Sigmoid colon (tissue), 3 donors: ENCODE measurements around the gene KSR1.

Experiments
- POLR2A ChIP-seq, 2 donors: fragments of 450-650 bp; IDR thresholded peaks; one replicate each; pipeline ENCODE4 v1.6.1; 2016; ENCODE audit warnings: antibody characterized with exemption in 2 of 2, mild to moderate bottlenecking in 2 of 2, moderate library complexity in 2 of 2
- TF ChIP-seq, protein P1 (sequence below), 4 experiments: fragments of 450-650 bp in 3 of 4; fragments of 200-600 bp in 1 of 4; IDR thresholded peaks; one replicate each; pipeline ENCODE4 v1.5.1; 2016 to 2019; ENCODE audit warnings: antibody characterized with exemption in 4 of 4, mild to moderate bottlenecking in 3 of 4, moderate library complexity in 2 of 4

DNA sequence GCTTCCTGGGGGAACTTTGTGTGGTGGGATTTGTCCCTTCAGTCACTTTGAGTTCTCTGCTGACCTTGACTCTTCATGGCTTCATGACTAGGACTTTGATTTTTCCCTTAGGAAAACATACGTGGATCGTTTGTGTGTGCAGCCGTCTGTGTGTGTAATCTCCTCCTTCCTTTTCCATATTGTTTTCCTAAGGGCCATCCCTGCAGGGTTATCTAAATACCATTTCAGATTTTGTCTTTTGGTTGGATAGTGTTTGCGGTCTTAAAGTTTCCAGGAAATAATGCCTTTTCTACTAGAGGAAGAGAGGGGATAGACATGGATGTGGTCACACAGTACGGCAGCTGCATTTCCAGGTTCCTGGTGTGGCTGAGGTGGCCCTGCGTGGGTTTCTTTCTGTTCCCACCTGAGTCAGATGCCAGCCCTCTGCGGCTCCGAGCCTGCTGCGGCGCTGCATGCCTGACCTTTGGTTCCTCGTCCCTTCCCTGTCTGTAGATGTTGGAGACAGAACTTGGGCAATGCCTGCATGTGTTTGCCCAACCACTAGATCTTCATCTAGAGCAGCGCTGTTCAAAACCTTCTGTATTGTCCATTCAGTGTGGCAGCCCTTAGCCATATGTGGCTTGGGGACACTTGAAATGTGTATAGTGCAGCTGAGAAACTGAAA lies 102.7 kb downstream of the KSR1 start:
- TF ChIP-seq, protein P1, sequence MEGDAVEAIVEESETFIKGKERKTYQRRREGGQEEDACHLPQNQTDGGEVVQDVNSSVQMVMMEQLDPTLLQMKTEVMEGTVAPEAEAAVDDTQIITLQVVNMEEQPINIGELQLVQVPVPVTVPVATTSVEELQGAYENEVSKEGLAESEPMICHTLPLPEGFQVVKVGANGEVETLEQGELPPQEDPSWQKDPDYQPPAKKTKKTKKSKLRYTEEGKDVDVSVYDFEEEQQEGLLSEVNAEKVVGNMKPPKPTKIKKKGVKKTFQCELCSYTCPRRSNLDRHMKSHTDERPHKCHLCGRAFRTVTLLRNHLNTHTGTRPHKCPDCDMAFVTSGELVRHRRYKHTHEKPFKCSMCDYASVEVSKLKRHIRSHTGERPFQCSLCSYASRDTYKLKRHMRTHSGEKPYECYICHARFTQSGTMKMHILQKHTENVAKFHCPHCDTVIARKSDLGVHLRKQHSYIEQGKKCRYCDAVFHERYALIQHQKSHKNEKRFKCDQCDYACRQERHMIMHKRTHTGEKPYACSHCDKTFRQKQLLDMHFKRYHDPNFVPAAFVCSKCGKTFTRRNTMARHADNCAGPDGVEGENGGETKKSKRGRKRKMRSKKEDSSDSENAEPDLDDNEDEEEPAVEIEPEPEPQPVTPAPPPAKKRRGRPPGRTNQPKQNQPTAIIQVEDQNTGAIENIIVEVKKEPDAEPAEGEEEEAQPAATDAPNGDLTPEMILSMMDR (IDR thresholded peaks at IDR 0.05), result no peak
- TF ChIP-seq POLR2A (IDR thresholded peaks at IDR 0.05), result no peak
